GM23338 (cell line): ENCODE measurements around the gene KIAA2012.

ENCODE experiments used
- CREB1 ChIP-seq: fragments of 250-450 bp; sonication (Bioruptor Pico); IDR thresholded peaks from 2 replicates; pipeline ENCODE4 v1.5.0; 2020; ENCODE audit warnings: low read depth, mild to moderate bottlenecking, moderate library complexity
- CTCF ChIP-seq, 2 experiments: fragments of 200-600 bp in 1 of 2; sonication (generic) in 1 of 2; conservative IDR thresholded peaks; 2 replicates each; pipeline versions ENCODE4 v1.5.1 to v1.6.1; 2016 to 2017; ENCODE audit warnings: antibody characterized with exemption in 2 of 2, low read depth in 2 of 2, mild to moderate bottlenecking in 2 of 2, moderate library complexity in 1 of 2
- ETS1 ChIP-seq: IDR thresholded peaks from 2 replicates; pipeline ENCODE4 v1.6.1; 2016; ENCODE audit warnings: antibody characterized with exemption
- EZH2 ChIP-seq: fragments of 200-600 bp; sonication (generic); IDR thresholded peaks from one replicate; pipeline ENCODE4 v1.8.0; 2017; ENCODE audit warnings: antibody characterized with exemption, mild to moderate bottlenecking, low read depth; ENCODE audit not compliant: unreplicated experiment
- EZH2phosphoT487 ChIP-seq: fragments of 200-600 bp; sonication (generic); IDR thresholded peaks from one replicate; pipeline ENCODE4 v1.8.1; 2018; ENCODE audit warnings: antibody characterized with exemption; ENCODE audit not compliant: unreplicated experiment
- JUNB ChIP-seq: IDR thresholded peaks from one replicate; pipeline ENCODE4 v1.6.1; 2016; ENCODE audit warnings: antibody characterized with exemption; ENCODE audit not compliant: unreplicated experiment
- NANOG ChIP-seq: IDR thresholded peaks from 2 replicates; pipeline ENCODE4 v1.6.1; 2016; ENCODE audit warnings: antibody characterized with exemption, borderline replicate concordance
- POLR2AphosphoS5 ChIP-seq: IDR thresholded peaks from 2 replicates; pipeline ENCODE4 v1.6.1; 2016; ENCODE audit warnings: antibody characterized with exemption, low read depth
- REST ChIP-seq: IDR thresholded peaks from one replicate; pipeline ENCODE4 v1.6.1; 2018; ENCODE audit warnings: antibody characterized with exemption; ENCODE audit not compliant: unreplicated experiment
- STAT1 ChIP-seq: IDR thresholded peaks from one replicate; pipeline ENCODE4 v1.6.1; 2016; ENCODE audit warnings: antibody characterized with exemption; ENCODE audit not compliant: unreplicated experiment
- ZNF114 ChIP-seq: fragments of 250-450 bp; sonication (Bioruptor Pico); IDR thresholded peaks from 2 replicates; pipeline ENCODE4 v1.5.0; 2020; ENCODE audit warnings: mild to moderate bottlenecking, moderate library complexity
- ZNF331 ChIP-seq: fragments of 250-450 bp; sonication (Bioruptor Pico); IDR thresholded peaks from 2 replicates; pipeline ENCODE4 v1.5.0; 2020; ENCODE audit warnings: low read depth, mild to moderate bottlenecking, moderate library complexity
- TF ChIP-seq, protein P1 (sequence below): fragments of 250-450 bp; sonication (Bioruptor Pico); IDR thresholded peaks from 2 replicates; pipeline ENCODE4 v1.5.0; 2020; ENCODE audit warnings: mild to moderate bottlenecking, moderate library complexity

- TF ChIP-seq EZH2 (no peak), CTCF (conservative IDR thresholded peaks at IDR 0.05; ENCODE audit: low read depth in 2 of 2) (no peak), EZH2phosphoT487 (no peak), REST (no peak), NANOG (no peak), JUNB (no peak), CREB1 (CRISPR knock-in tag) (no peak), POLR2AphosphoS5 (no peak), ZNF331 (CRISPR knock-in tag) (no peak), ETS1 (no peak), STAT1 (no peak), ZNF114 (CRISPR knock-in tag) (no peak)
- TF ChIP-seq, protein P1, sequence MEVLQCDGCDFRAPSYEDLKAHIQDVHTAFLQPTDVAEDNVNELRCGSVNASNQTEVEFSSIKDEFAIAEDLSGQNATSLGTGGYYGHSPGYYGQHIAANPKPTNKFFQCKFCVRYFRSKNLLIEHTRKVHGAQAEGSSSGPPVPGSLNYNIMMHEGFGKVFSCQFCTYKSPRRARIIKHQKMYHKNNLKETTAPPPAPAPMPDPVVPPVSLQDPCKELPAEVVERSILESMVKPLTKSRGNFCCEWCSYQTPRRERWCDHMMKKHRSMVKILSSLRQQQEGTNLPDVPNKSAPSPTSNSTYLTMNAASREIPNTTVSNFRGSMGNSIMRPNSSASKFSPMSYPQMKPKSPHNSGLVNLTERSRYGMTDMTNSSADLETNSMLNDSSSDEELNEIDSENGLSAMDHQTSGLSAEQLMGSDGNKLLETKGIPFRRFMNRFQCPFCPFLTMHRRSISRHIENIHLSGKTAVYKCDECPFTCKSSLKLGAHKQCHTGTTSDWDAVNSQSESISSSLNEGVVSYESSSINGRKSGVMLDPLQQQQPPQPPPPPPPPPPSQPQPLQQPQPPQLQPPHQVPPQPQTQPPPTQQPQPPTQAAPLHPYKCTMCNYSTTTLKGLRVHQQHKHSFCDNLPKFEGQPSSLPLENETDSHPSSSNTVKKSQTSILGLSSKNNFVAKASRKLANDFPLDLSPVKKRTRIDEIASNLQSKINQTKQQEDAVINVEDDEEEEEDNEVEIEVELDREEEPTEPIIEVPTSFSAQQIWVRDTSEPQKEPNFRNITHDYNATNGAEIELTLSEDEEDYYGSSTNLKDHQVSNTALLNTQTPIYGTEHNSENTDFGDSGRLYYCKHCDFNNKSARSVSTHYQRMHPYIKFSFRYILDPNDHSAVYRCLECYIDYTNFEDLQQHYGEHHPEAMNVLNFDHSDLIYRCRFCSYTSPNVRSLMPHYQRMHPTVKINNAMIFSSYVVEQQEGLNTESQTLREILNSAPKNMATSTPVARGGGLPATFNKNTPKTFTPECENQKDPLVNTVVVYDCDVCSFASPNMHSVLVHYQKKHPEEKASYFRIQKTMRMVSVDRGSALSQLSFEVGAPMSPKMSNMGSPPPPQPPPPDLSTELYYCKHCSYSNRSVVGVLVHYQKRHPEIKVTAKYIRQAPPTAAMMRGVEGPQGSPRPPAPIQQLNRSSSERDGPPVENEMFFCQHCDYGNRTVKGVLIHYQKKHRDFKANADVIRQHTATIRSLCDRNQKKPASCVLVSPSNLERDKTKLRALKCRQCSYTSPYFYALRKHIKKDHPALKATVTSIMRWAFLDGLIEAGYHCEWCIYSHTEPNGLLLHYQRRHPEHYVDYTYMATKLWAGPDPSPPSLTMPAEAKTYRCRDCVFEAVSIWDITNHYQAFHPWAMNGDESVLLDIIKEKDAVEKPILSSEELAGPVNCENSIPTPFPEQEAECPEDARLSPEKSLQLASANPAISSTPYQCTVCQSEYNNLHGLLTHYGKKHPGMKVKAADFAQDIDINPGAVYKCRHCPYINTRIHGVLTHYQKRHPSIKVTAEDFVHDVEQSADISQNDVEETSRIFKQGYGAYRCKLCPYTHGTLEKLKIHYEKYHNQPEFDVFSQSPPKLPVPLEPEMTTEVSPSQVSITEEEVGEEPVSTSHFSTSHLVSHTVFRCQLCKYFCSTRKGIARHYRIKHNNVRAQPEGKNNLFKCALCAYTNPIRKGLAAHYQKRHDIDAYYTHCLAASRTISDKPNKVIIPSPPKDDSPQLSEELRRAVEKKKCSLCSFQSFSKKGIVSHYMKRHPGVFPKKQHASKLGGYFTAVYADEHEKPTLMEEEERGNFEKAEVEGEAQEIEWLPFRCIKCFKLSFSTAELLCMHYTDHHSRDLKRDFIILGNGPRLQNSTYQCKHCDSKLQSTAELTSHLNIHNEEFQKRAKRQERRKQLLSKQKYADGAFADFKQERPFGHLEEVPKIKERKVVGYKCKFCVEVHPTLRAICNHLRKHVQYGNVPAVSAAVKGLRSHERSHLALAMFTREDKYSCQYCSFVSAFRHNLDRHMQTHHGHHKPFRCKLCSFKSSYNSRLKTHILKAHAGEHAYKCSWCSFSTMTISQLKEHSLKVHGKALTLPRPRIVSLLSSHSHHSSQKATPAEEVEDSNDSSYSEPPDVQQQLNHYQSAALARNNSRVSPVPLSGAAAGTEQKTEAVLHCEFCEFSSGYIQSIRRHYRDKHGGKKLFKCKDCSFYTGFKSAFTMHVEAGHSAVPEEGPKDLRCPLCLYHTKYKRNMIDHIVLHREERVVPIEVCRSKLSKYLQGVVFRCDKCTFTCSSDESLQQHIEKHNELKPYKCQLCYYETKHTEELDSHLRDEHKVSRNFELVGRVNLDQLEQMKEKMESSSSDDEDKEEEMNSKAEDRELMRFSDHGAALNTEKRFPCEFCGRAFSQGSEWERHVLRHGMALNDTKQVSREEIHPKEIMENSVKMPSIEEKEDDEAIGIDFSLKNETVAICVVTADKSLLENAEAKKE (CRISPR knock-in tag): no peak
Observed at GRCh38 chr2:202040079-202040844, 32.8 kb upstream of the KIAA2012 start.
